SK-N-SH treated with all-trans-retinoic acid at 6 μM for 48 hours (cell line): ENCODE results near the gene ALOX12.

Experiments used
- ATAC-seq: fragments of 200-7000 bp; cut with Tn5 transposase; 3 replicates; pipeline ENCODE4 v1.9.1; 2020; ENCODE audit warnings: mild to moderate bottlenecking, moderate library complexity
- CREB5 ChIP-seq: fragments of 250-450 bp; sonication (Bioruptor Pico); IDR thresholded peaks from 2 replicates; pipeline ENCODE4 v1.5.1; 2020; ENCODE audit warnings: low read depth, mild to moderate bottlenecking, moderate library complexity
- CSDC2 ChIP-seq: fragments of 250-450 bp; sonication (Bioruptor Pico); IDR thresholded peaks from 2 replicates; pipeline ENCODE4 v1.5.0; 2020; ENCODE audit warnings: mild to moderate bottlenecking, moderate library complexity
- CSRNP3 ChIP-seq: fragments of 250-450 bp; sonication (Bioruptor Pico); IDR thresholded peaks from 2 replicates; pipeline ENCODE4 v1.5.1; 2021; ENCODE audit warnings: mild to moderate bottlenecking, moderate library complexity
- ISL1 ChIP-seq: fragments of 250-450 bp; sonication (Bioruptor Pico); IDR thresholded peaks from 2 replicates; pipeline ENCODE4 v2.1.2; 2022; ENCODE audit warnings: mild to moderate bottlenecking, moderate library complexity
- OSR1 ChIP-seq: fragments of 250-450 bp; sonication (Bioruptor Pico); IDR thresholded peaks from 2 replicates; pipeline ENCODE4 v1.8.0; 2022; ENCODE audit warnings: moderate library complexity, mild to moderate bottlenecking, inconsistent platforms
- PATZ1 ChIP-seq: fragments of 250-450 bp; sonication (Bioruptor Pico); IDR thresholded peaks from 2 replicates; pipeline ENCODE4 v1.8.0; 2020; ENCODE audit warnings: mild to moderate bottlenecking, moderate library complexity, borderline replicate concordance
- POU6F1 ChIP-seq: fragments of 250-450 bp; sonication (Bioruptor Pico); IDR thresholded peaks from 2 replicates; pipeline ENCODE4 v1.8.0; 2021; ENCODE audit warnings: low read depth, mild to moderate bottlenecking, moderate library complexity, borderline replicate concordance
- PPARA ChIP-seq: fragments of 250-450 bp; sonication (Bioruptor Pico); IDR thresholded peaks from 2 replicates; pipeline ENCODE4 v1.5.0; 2020; ENCODE audit warnings: mild to moderate bottlenecking, borderline replicate concordance
- RARB ChIP-seq: fragments of 250-450 bp; sonication (Bioruptor Pico); IDR thresholded peaks from 2 replicates; pipeline ENCODE4 v1.8.0; 2021; ENCODE audit warnings: mild to moderate bottlenecking, moderate library complexity
- TCF4 ChIP-seq: fragments of 250-450 bp; sonication (Bioruptor Pico); IDR thresholded peaks from 2 replicates; pipeline ENCODE4 v1.8.0; 2021; ENCODE audit warnings: mild to moderate bottlenecking, moderate library complexity, borderline replicate concordance
- TSHZ2 ChIP-seq: fragments of 250-450 bp; sonication (Bioruptor Pico); IDR thresholded peaks from 2 replicates; pipeline ENCODE4 v1.5.0; 2020; ENCODE audit warnings: mild to moderate bottlenecking, moderate library complexity
- ZC3H10 ChIP-seq: fragments of 250-450 bp; sonication (Bioruptor Pico); IDR thresholded peaks from 2 replicates; pipeline ENCODE4 v1.5.1; 2021; ENCODE audit warnings: mild to moderate bottlenecking, moderate library complexity
- ZFP3 ChIP-seq: fragments of 250-450 bp; sonication (Bioruptor Pico); IDR thresholded peaks from 2 replicates; pipeline ENCODE4 v1.5.0; 2020; ENCODE audit warnings: mild to moderate bottlenecking, moderate library complexity
- ZFP30 ChIP-seq: fragments of 450-650 bp; formaldehyde crosslinking; IDR thresholded peaks from 2 replicates; pipeline ENCODE4 v1.5.0; 2022; ENCODE audit warnings: mild to moderate bottlenecking, moderate library complexity
- ZNF565 ChIP-seq: fragments of 450-650 bp; formaldehyde crosslinking; conservative IDR thresholded peaks from 2 replicates; pipeline ENCODE4 v1.5.0; 2020; ENCODE audit warnings: low read depth, mild to moderate bottlenecking, moderate library complexity
- ZNF70 ChIP-seq: fragments of 450-650 bp; formaldehyde crosslinking; IDR thresholded peaks from 2 replicates; pipeline ENCODE4 v1.5.0; 2020; ENCODE audit warnings: mild to moderate bottlenecking, moderate library complexity
- ZNF8 ChIP-seq: fragments of 450-650 bp; formaldehyde crosslinking; IDR thresholded peaks from 2 replicates; pipeline ENCODE4 v1.5.0; 2020; ENCODE audit warnings: mild to moderate bottlenecking, moderate library complexity

ALOX12 gene

GRCh38 chr17:7001318-7001961, 5.6 kb downstream of the ALOX12 start:
- TF ChIP-seq PATZ1 (CRISPR knock-in tag) = no peak
- no peak for TF ChIP-seq TCF4 (CRISPR knock-in tag)
- no peak for TF ChIP-seq ZNF565
- no peak for TF ChIP-seq CREB5 (CRISPR knock-in tag)
- TF ChIP-seq ZC3H10 (CRISPR knock-in tag) = no peak
- no peak for TF ChIP-seq CSDC2 (CRISPR knock-in tag)
- no peak for TF ChIP-seq POU6F1 (CRISPR knock-in tag)
- TF ChIP-seq CSRNP3 (CRISPR knock-in tag) = no peak
- TF ChIP-seq OSR1 (CRISPR knock-in tag) = no peak
- TF ChIP-seq PPARA (CRISPR knock-in tag) = no peak
- no peak for ATAC-seq

GRCh38 chr17:7002288-7003047, 6.6 kb downstream of the ALOX12 start:
- no peak for ATAC-seq
- TF ChIP-seq ZFP30 (no peak), ZC3H10 (CRISPR knock-in tag) (no peak), ZFP3 (CRISPR knock-in tag) (no peak), ZNF70 (no peak), POU6F1 (CRISPR knock-in tag) (no peak), PPARA (CRISPR knock-in tag) (no peak), ZNF565 (no peak)

DNA sequence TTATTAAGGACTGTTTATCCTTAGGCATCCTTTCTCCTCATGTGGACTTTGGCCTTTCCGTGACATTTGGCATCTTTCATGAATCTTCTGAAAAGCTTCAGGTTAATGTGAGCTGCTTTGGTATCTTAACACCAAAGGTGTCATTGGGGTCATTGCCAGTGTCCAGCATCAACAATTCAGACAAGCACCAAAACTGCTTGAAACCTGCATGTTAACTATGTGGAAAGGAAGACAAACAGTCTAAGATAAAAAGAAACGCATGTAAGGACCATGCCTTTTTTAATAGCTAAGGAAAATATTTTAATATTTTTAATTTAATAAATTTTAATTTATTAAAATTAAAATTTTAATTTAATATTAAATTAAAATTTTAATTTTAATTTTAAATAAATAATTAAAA, 7.9 kb downstream of the ALOX12 start:
- ATAC-seq = no peak

More for the DNA sequence above, 7.9 kb downstream of the ALOX12 start:
- no peak for TF ChIP-seq RARB
- no peak for TF ChIP-seq ZNF8 (CRISPR knock-in tag)
- TF ChIP-seq ISL1 = no peak
- no peak for TF ChIP-seq CSDC2 (CRISPR knock-in tag)
- TF ChIP-seq PPARA (CRISPR knock-in tag) = no peak
- TF ChIP-seq TSHZ2 (CRISPR knock-in tag) = no peak
- TF ChIP-seq ZFP30 = no peak
- no peak for TF ChIP-seq ZC3H10 (CRISPR knock-in tag)
- TF ChIP-seq, all 23 proteins: peak for 0
